Activated naive CD4-positive, alpha-beta T cell treated with anti-CD3 and anti-CD28 coated beads, Interleukin-2, amount 50 U/mL, for 72 hours (primary cell): ENCODE measurements around the gene CCT6B. TPM values are rescaled to one million over a fixed set of nuclear protein-coding genes. Genes with fewer than 3 reads are reported as not detected.

ENCODE experiments used
- ATAC-seq, 2 donors: fragments of 150-1000 bp; cut with Tn5 transposase; 2 replicates each; pipeline ENCODE4 v1.10.0; 2021; ENCODE audit warnings: mild to moderate bottlenecking in 2 of 2, moderate library complexity in 2 of 2
- DNase-seq, 2 donors: peaks; one replicate each; pipeline ENCODE4 v3.0.0; 2021 to 2022; ENCODE audit warnings: low spot score in 2 of 2
- H3K27ac Mint-ChIP-seq, 2 donors: one replicate each; pipeline ENCODE4 v1.8.0; 2022; ENCODE audit warnings: mild to moderate bottlenecking in 2 of 2, mixed read lengths in 2 of 2
- H3K36me3 Mint-ChIP-seq, 2 donors: one replicate each; pipeline ENCODE4 v1.8.0; 2022; ENCODE audit warnings: mixed read lengths in 2 of 2
- H3K9me3 Mint-ChIP-seq, 2 donors: one replicate each; pipeline ENCODE4 v1.8.0; 2022; ENCODE audit warnings: mixed read lengths in 2 of 2
- total RNA-seq, 2 donors: library from RNA; stranded (reverse); gene quantifications; one replicate each; pipeline ENCODE4 v1.2.3, GENCODE V29; 2022

CCT6B gene
- total RNA-seq, 2 donors from 2014 or later: 0.48 to 1.5 TPM

- DNase-seq (no peak), ATAC-seq (no peak)
- Mint-ChIP-seq H3K36me3 (no peaks in the 10 kb centered on the region), H3K27ac (no peak overlapping the region), H3K9me3 (no peaks in the 10 kb centered on the region)
Observed at GRCh38 chr17:34913001-34913400, 48.3 kb downstream of the CCT6B start.

- DNase-seq (no peak), ATAC-seq (no peak)
- no peaks in the 10 kb centered on the region for H3K9me3 Mint-ChIP-seq
- no peaks in the 10 kb centered on the region for H3K36me3 Mint-ChIP-seq
- no peak overlapping the region for H3K27ac Mint-ChIP-seq
Observed at GRCh38 chr17:34909040-34909439, 52.2 kb downstream of the CCT6B start.

GRCh38 chr17:34902831-34903547, 58.3 kb downstream of the CCT6B start:
- ATAC-seq (no peak), DNase-seq (no peak)
- Mint-ChIP-seq H3K36me3 (no peaks in the 10 kb centered on the region), H3K27ac (no peak overlapping the region), H3K9me3 (no peaks in the 10 kb centered on the region)

- DNase-seq (no peak), ATAC-seq (no peak)
- Mint-ChIP-seq H3K36me3 (no peaks in the 10 kb centered on the region), H3K27ac (no peak overlapping the region), H3K9me3 (no peaks in the 10 kb centered on the region)
Observed at GRCh38 chr17:34899643-34900291, 61.5 kb downstream of the CCT6B start.

- no peaks in the 10 kb centered on the region for H3K9me3 Mint-ChIP-seq
- DNase-seq (no peak), ATAC-seq (no peak)
- H3K36me3 Mint-ChIP-seq: no peaks in the 10 kb centered on the region
- no peak overlapping the region for H3K27ac Mint-ChIP-seq
Observed at GRCh38 chr17:34895383-34895782, 65.9 kb downstream of the CCT6B start.

GRCh38 chr17:34894964-34895363, 66.3 kb downstream of the CCT6B start:
- ATAC-seq (no peak), DNase-seq (no peak)
- Mint-ChIP-seq H3K36me3 (no peaks in the 10 kb centered on the region), H3K27ac (no peak overlapping the region), H3K9me3 (no peaks in the 10 kb centered on the region)

- DNase-seq (peak in 1 of 2 donors; percentile 7), ATAC-seq (peak in 1 of 2 donors; percentile 37)
- no peaks in the 10 kb centered on the region for H3K9me3 Mint-ChIP-seq
- no peak overlapping the region for H3K27ac Mint-ChIP-seq
- H3K36me3 Mint-ChIP-seq: no peaks in the 10 kb centered on the region
Observed at GRCh38 chr17:34892461-34893249, 68.6 kb downstream of the CCT6B start.

- Mint-ChIP-seq H3K36me3 (no peaks in the 10 kb centered on the region), H3K9me3 (no peaks in the 10 kb centered on the region), H3K27ac (no peak overlapping the region)
- ATAC-seq (no peak), DNase-seq (no peak)
Observed at GRCh38 chr17:34886831-34887230, 74.4 kb downstream of the CCT6B start.

GRCh38 chr17:34885076-34885475, 76.2 kb downstream of the CCT6B start:
- Mint-ChIP-seq H3K36me3 (no peaks in the 10 kb centered on the region), H3K27ac (no peak overlapping the region), H3K9me3 (no peaks in the 10 kb centered on the region)
- no peak for DNase-seq
- ATAC-seq: no peak

GRCh38 chr17:34884597-34884996, 76.7 kb downstream of the CCT6B start:
- no peak for ATAC-seq
- Mint-ChIP-seq H3K36me3 (no peaks in the 10 kb centered on the region), H3K27ac (no peak overlapping the region), H3K9me3 (no peaks in the 10 kb centered on the region)
- no peak for DNase-seq

- H3K9me3 Mint-ChIP-seq: no peaks in the 10 kb centered on the region
- no peak for DNase-seq
- ATAC-seq: no peak
- H3K27ac Mint-ChIP-seq: no peak overlapping the region
- no peaks in the 10 kb centered on the region for H3K36me3 Mint-ChIP-seq
Observed at GRCh38 chr17:34883106-34884000, 77.9 kb downstream of the CCT6B start.

GRCh38 chr17:34879146-34879545, 82.1 kb downstream of the CCT6B start:
- no peak overlapping the region for H3K27ac Mint-ChIP-seq
- no peaks in the 10 kb centered on the region for H3K9me3 Mint-ChIP-seq
- peak in 1 of 2 donors; percentile 13 for DNase-seq
- H3K36me3 Mint-ChIP-seq: no peaks in the 10 kb centered on the region
- no peak for ATAC-seq

Other genes with a start within 250 kb of the CCT6B start
- 10 to 100 TPM; 22.7 to 24.8 TPM for gene ZNF830, start 80 bp upstream of the CCT6B start, total RNA-seq
- gene LIG3, start 19.1 kb upstream of the CCT6B start, total RNA-seq: 100 to 1,000 TPM in 1 of 2 donors, 10 to 100 TPM in 1; 42.6 to 116 TPM
- gene RFFL, start 102.2 kb upstream of the CCT6B start, total RNA-seq: 10 to 100 TPM in 1 of 2 donors, 1 to 10 TPM in 1; 7.3 to 30.9 TPM
- 10 to 100 TPM; 30.4 TPM for gene RAD51D, start 158.4 kb upstream of the CCT6B start, total RNA-seq
- not detected for gene FNDC8, start 160.2 kb upstream of the CCT6B start, total RNA-seq
- 10 to 100 TPM; 17.7 to 35.6 TPM for gene NLE1, start 180.8 kb upstream of the CCT6B start, total RNA-seq
- gene UNC45B, start 186.4 kb upstream of the CCT6B start, total RNA-seq: under 1 TPM in 1 of 2 donors, not detected in 1; 0.07 TPM
- gene SLC35G3, start 232.9 kb upstream of the CCT6B start, total RNA-seq: not detected